T-cell (primary cell): Measurements from ENCODE around the gene TTC3. TPM values are rescaled to one million over a fixed set of nuclear protein-coding genes. Genes with fewer than 3 reads are reported as not detected.

Experiments used
- ATAC-seq, 4 experiments: fragments of 200-7000 bp in 3 of 4; fragments of 150-1000 bp in 1 of 4; cut with Tn5 transposase; replicated peaks in 1 of 4; 1 replicate in 3 of 4; 2 replicates in 1 of 4; pipeline ENCODE4 v1.10.0; 2021; ENCODE audit warnings: moderate library complexity in 3 of 4, mild to moderate bottlenecking in 2 of 4, moderate number of reproducible peaks in 1 of 4
- CTCF ChIA-PET, 2 donors: fragments of 300-600 bp; sonication (Branson Sonifier 250); formaldehyde crosslinking; loops; one replicate each; lab custom pipeline; 2022; ENCODE audit warnings: antibody characterized with exemption in 2 of 2; lab: Charles Lee
- POLR2A ChIA-PET, 2 donors: fragments of 300-600 bp; sonication (Branson Sonifier 250); formaldehyde crosslinking; loops; one replicate each; lab custom pipeline; 2022; ENCODE audit warnings: antibody characterized with exemption in 2 of 2; lab: Charles Lee
- DNase-seq, 35 experiments: peaks; one replicate each; pipeline versions ENCODE4 v3.0.0 to v3.0.0-alpha.2; 2013 to 2023
- H3K27ac ChIP-seq: one replicate; pipeline ENCODE4 v1.5.1; 2013; ENCODE audit warnings: low read length
- H3K27me3 ChIP-seq, 2 experiments: replicated peaks in 1 of 2; 1 replicate in 1 of 2; 2 replicates in 1 of 2; pipeline versions ENCODE4 v1.6.1 to v1.7.0; 2013; ENCODE audit warnings: low read length in 1 of 2, mixed read lengths in 1 of 2; ENCODE audit not compliant: control insufficient read depth in 2 of 2, insufficient read depth in 2 of 2; ENCODE audit errors: extremely low read depth in 1 of 2
- H3K36me3 ChIP-seq, 2 donors: 1 replicate in 1 of 2; 2 replicates in 1 of 2; pipeline versions ENCODE4 v1.6.1 to v1.7.0; 2013; ENCODE audit warnings: low read length in 1 of 2; ENCODE audit not compliant: control insufficient read depth in 2 of 2, insufficient read depth in 1 of 2; ENCODE audit errors: extremely low read depth in 1 of 2
- H3K4me1 ChIP-seq, 2 experiments: 1 replicate in 1 of 2; 2 replicates in 1 of 2; pipeline versions ENCODE4 v1.6.1 to v1.7.0; 2013; ENCODE audit warnings: low read length in 2 of 2, mixed read lengths in 1 of 2; ENCODE audit not compliant: insufficient read depth in 2 of 2, control insufficient read depth in 1 of 2; ENCODE audit errors: extremely low read depth in 1 of 2
- H3K4me3 ChIP-seq, 2 donors: 1 replicate in 1 of 2; 2 replicates in 1 of 2; pipeline versions ENCODE4 v1.5.1 to v1.7.0; 2013; ENCODE audit warnings: mild to moderate bottlenecking in 2 of 2, low read length in 1 of 2, moderate library complexity in 1 of 2; ENCODE audit not compliant: control insufficient read depth in 1 of 2; ENCODE audit errors: extremely low read depth in 1 of 2
- H3K9me3 ChIP-seq: 2 replicates; pipeline ENCODE4 v1.7.0; 2013
- H3K27ac Mint-ChIP-seq, 2 donors: one replicate each; pipeline ENCODE4 v1.8.0; 2020 to 2021; ENCODE audit warnings: mild to moderate bottlenecking in 2 of 2, mixed read lengths in 2 of 2
- H3K27me3 Mint-ChIP-seq, 2 donors: one replicate each; pipeline ENCODE4 v1.8.0; 2021 to 2022; ENCODE audit warnings: mixed read lengths in 2 of 2
- H3K36me3 Mint-ChIP-seq: one replicate; pipeline ENCODE4 v1.8.0; 2021; ENCODE audit warnings: mixed read lengths
- H3K4me1 Mint-ChIP-seq, 3 donors: one replicate each; pipeline ENCODE4 v1.8.0; 2020 to 2022; ENCODE audit warnings: mixed read lengths in 3 of 3, mild to moderate bottlenecking in 1 of 3
- H3K4me3 Mint-ChIP-seq, 3 donors: one replicate each; pipeline ENCODE4 v1.8.0; 2020 to 2022; ENCODE audit warnings: mild to moderate bottlenecking in 3 of 3, mixed read lengths in 3 of 3, moderate library complexity in 3 of 3
- H3K9me3 Mint-ChIP-seq, 3 donors: one replicate each; pipeline ENCODE4 v1.8.0; 2020 to 2022; ENCODE audit warnings: mixed read lengths in 3 of 3
- WGBS: methylation state at CpG from one replicate; pipeline ENCODE4 v1.1.5; 2013; ENCODE audit warnings: missing lambda C conversion rate; ENCODE audit not compliant: insufficient coverage; 5-methylcytosine and 5-hydroxymethylcytosine counted together
- total RNA-seq, 35 experiments: library from RNA in 6 of 35; stranded (reverse) in 6 of 35; fragments of 120-200 nt in 1 of 35; gene quantifications; one replicate each; pipeline versions ENCODE4 v1.2.1 to v1.2.4 and lab custom pipeline; 2013 to 2026

The TTC3 gene
- total RNA-seq, 5 donors from 2014 or later (not counting 1 experiment from before 2014, with no cell fraction given) = 125 to 153 (median 139) TPM

DNA sequence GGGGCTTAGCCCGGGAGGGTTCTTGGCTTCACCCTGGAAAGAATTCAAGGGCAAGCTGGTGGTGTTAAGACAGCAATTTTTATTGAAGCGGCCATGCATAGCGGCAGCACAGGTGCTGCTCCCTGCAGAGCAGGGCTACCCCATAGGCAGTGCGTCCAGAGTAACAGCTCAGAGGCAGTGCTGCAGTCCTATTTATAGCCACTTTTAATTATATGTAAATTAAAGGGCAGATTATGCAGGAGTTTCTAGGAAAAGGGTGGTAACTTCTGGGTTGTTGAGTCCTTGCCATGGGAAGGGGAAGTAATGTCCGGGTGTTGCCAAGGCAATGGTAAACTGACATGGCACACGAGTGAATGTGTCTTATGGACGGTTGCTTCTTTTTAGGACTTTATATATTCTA, 137.1 kb downstream of the TTC3 start:
- no peaks in the 10 kb centered on the region for H3K36me3 Mint-ChIP-seq
- peaks cover 2 to 4% (median 3%) of the 10 kb centered on the region in 3 donors for H3K9me3 Mint-ChIP-seq
- H3K27me3 Mint-ChIP-seq = no peaks in the 10 kb centered on the region
- DNase-seq (no peak), ATAC-seq (no peak)
- H3K36me3 ChIP-seq = no peaks in the 10 kb centered on the region
- CTCF ChIA-PET = no interaction called here
- POLR2A ChIA-PET = no interaction called here
- 100% methylated on average over 2 of the region's 7 CpGs for WGBS
- H3K4me1 Mint-ChIP-seq = peaks cover 13 to 23% (median 16%) of the 10 kb centered on the region in 3 donors
- H3K9me3 ChIP-seq = no peaks in the 10 kb centered on the region
- H3K4me3 Mint-ChIP-seq = no peak overlapping the region
- peaks cover 0 to 12% of the 10 kb centered on the region in 2 experiments for H3K4me1 ChIP-seq
- H3K4me3 ChIP-seq = no peak overlapping the region
- no peak overlapping the region for H3K27ac Mint-ChIP-seq
- H3K27me3 ChIP-seq = peaks cover 0 to 13% of the 10 kb centered on the region in 2 experiments
- no peak overlapping the region for H3K27ac ChIP-seq

DNA sequence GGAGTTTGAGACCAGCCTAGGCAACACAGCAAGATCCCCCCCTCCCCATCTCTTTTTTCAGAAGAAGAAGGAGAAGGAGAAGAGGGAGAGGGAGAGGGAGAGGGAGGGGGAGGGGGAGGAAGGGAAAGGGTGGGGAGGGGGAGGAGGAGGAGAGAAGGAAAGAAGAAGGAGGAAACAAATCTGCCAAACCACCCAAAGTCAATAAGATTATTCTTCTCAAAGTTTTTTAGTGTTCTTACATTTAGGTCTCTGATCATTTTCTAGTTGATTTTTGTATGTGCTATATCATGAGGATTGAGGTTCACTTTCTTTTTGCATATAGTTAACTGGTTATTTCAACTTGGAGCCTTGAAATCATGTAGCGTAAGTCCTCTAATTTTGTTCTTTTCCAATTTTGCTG, 137.7 kb downstream of the TTC3 start:
- Mint-ChIP-seq H3K4me1 (peaks cover 13 to 23% (median 16%) of the 10 kb centered on the region in 3 donors), H3K27me3 (no peaks in the 10 kb centered on the region), H3K27ac (no peak overlapping the region), H3K36me3 (no peaks in the 10 kb centered on the region), H3K9me3 (peaks cover 2 to 4% (median 3%) of the 10 kb centered on the region in 3 donors), H3K4me3 (no peak overlapping the region)
- Histone ChIP-seq H3K36me3 (no peaks in the 10 kb centered on the region), H3K27me3 (peaks cover 0 to 13% of the 10 kb centered on the region in 2 experiments), H3K9me3 (no peaks in the 10 kb centered on the region), H3K4me3 (no peak overlapping the region), H3K27ac (no peak overlapping the region), H3K4me1 (peaks cover 0 to 12% of the 10 kb centered on the region in 2 experiments)
- WGBS = no CpG with 5 or more reads among the region's 1 CpG
- ChIA-PET POLR2A (no interaction called here), CTCF (no interaction called here)
- no peak for ATAC-seq
- no peak for DNase-seq

DNA sequence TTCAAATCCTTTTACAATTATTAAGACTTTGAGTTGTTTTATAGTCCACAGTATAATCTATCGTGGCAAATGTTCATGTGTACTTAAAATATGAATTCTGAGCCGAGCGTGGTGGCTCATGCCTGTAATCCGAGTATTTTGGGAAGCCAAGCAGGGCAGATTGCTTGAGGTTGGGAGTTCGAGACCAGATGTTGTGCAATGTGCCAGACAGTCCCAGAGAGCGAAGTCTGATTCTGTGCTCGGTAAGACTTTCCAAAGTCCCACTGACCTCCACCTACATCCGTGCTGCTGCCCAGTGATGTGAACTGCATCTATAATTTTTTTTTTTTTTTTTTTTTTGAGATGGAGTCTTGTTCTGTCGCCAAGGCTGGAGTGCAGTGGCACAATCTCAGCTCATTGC, 141.9 kb downstream of the TTC3 start:
- WGBS = 94% methylated on average over 5 of the region's 9 CpGs
- H3K27ac ChIP-seq = no peak overlapping the region
- no peaks in the 10 kb centered on the region for H3K36me3 ChIP-seq
- Mint-ChIP-seq H3K9me3 (peaks cover 0 to 4% (median 2%) of the 10 kb centered on the region in 3 donors), H3K36me3 (no peaks in the 10 kb centered on the region), H3K27me3 (no peaks in the 10 kb centered on the region), H3K4me1 (peaks cover 5 to 6% (median 6%) of the 10 kb centered on the region in 3 donors), H3K27ac (no peak overlapping the region), H3K4me3 (no peak overlapping the region)
- ChIA-PET POLR2A (no interaction called here), CTCF (no interaction called here)
- H3K4me1 ChIP-seq = peaks cover 0 to 4% of the 10 kb centered on the region in 2 experiments
- H3K27me3 ChIP-seq = peaks cover 0 to 3% of the 10 kb centered on the region in 2 experiments
- no peaks in the 10 kb centered on the region for H3K9me3 ChIP-seq
- no peak for DNase-seq
- H3K4me3 ChIP-seq = no peak overlapping the region
- no peak for ATAC-seq

- Histone ChIP-seq H3K4me1 (peaks cover 9 to 36% of the 10 kb centered on the region in 2 experiments), H3K36me3 (peaks cover 3 to 5% of the 10 kb centered on the region in 2 donors), H3K4me3 (peak overlapping the region; percentile 86 to 87), H3K27me3 (no peaks in the 10 kb centered on the region), H3K9me3 (no peaks in the 10 kb centered on the region), H3K27ac (peak overlapping the region; percentile 75)
- no peaks in the 10 kb centered on the region for H3K27me3 Mint-ChIP-seq
- H3K27ac Mint-ChIP-seq = peak overlapping the region; percentile 93
- H3K36me3 Mint-ChIP-seq = peaks cover 4% of the 10 kb centered on the region
- 31% methylated on average over 10 of the region's 13 CpGs for WGBS
- H3K4me1 Mint-ChIP-seq = peaks cover 37 to 46% (median 38%) of the 10 kb centered on the region in 3 donors
- ChIA-PET POLR2A (no interaction called here), CTCF (no interaction called here)
- ATAC-seq (no peak), DNase-seq (peak in 29 of 35 experiments; percentile 10 to 69 (median 29))
- H3K9me3 Mint-ChIP-seq = no peaks in the 10 kb centered on the region
- H3K4me3 Mint-ChIP-seq = peak overlapping the region; percentile 87 to 93 (median 88)
Measured at GRCh38 chr21:37219761-37220432, 146.8 kb downstream of the TTC3 start.

DNA sequence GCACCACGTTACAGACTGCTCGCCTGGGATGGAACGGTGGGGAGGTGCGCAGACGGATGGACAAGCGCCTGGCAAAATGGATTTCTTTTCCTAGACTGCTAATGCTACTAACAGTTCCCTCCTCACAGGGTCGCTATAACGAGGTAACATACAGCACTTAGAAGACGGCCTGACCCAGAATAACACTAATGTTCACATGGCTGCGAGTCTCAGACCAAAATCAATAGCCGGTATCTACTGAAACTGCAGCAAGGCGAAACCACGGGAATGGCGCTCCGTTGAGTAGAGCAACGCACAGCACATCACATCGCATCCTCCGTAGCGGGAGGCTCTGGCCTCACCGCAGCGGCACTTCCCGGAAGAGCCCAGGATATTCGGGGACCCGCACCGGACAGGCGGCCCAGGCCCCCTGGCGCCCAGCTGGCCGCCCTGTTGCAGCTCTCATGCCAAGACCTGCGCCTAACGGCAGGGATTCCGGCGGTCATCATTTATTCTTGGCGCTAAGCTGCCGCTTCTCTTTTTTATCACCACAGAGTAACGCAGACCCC, 147.5 kb downstream of the TTC3 start:
- H3K4me3 ChIP-seq = peak overlapping the region; percentile 86 to 87
- H3K4me3 Mint-ChIP-seq = peak overlapping the region; percentile 87 to 93 (median 88)
- H3K27ac ChIP-seq = peak overlapping the region; percentile 75
- peaks cover 3 to 5% of the 10 kb centered on the region in 2 donors for H3K36me3 ChIP-seq
- H3K4me1 ChIP-seq = peaks cover 14 to 42% of the 10 kb centered on the region in 2 experiments
- H3K27me3 ChIP-seq = no peaks in the 10 kb centered on the region
- ChIA-PET POLR2A (no interaction called here), CTCF (no interaction called here)
- WGBS = 3% methylated on average over 35 of the region's 35 CpGs
- peak overlapping the region; percentile 93 for H3K27ac Mint-ChIP-seq
- H3K27me3 Mint-ChIP-seq = no peaks in the 10 kb centered on the region
- H3K4me1 Mint-ChIP-seq = peaks cover 43 to 52% (median 44%) of the 10 kb centered on the region in 3 donors
- DNase-seq (peak in 20 of 35 experiments; percentile 5 to 62 (median 18)), ATAC-seq (peak; percentile 39 to 47 (median 42))
- peaks cover 8% of the 10 kb centered on the region for H3K36me3 Mint-ChIP-seq
- H3K9me3 Mint-ChIP-seq = no peaks in the 10 kb centered on the region
- H3K9me3 ChIP-seq = no peaks in the 10 kb centered on the region

DNA sequence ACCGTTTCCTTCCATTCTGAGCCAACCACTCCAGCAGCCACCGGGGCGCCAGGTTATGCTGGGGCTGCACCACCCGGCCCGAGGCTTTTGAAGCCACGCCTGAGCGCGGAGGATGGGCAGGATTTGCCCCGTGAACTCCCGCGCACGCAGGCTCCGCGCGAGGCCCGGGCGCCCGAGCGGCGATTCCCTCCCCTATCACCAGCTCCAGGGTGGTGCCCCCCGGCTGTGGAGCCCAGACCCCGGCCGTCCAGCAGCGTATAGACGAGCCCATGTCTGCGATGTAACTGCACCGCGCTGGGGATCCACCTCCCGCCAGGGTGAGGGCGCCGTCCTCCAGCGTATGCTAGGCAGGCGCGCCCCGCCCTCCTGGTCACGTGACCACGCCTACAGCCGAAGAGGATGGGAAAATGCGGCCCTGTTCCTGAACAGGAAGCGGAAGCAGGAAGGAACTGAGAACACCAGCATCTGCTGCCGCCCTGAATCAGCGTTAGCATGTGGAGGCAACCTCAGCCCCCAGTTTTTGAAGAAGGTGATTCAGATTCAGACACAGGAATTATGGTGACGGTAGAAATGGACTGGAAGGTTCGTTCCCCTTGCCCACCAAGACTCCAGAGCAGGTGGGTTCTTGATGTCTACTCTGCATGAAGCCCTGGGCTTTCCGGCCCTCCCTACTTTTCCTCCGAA, 148.1 kb downstream of the TTC3 start:
- H3K9me3 Mint-ChIP-seq = no peaks in the 10 kb centered on the region
- peaks cover 19 to 48% of the 10 kb centered on the region in 2 experiments for H3K4me1 ChIP-seq
- under 1% methylated on average over 39 of the region's 46 CpGs for WGBS
- ChIA-PET CTCF (no interaction called here), POLR2A (no interaction called here)
- H3K27ac Mint-ChIP-seq = peak overlapping the region; percentile 93
- ATAC-seq = peak; percentile 86 to 87 (median 86)
- H3K27me3 Mint-ChIP-seq = no peaks in the 10 kb centered on the region
- peak overlapping the region; percentile 75 for H3K27ac ChIP-seq
- H3K27me3 ChIP-seq = no peaks in the 10 kb centered on the region
- peaks cover 49 to 58% (median 51%) of the 10 kb centered on the region in 3 donors for H3K4me1 Mint-ChIP-seq
- peaks cover 13% of the 10 kb centered on the region for H3K36me3 Mint-ChIP-seq
- H3K36me3 ChIP-seq = peaks cover 3 to 8% of the 10 kb centered on the region in 2 donors
- peak overlapping the region; percentile 86 to 87 for H3K4me3 ChIP-seq
- no peaks in the 10 kb centered on the region for H3K9me3 ChIP-seq
- H3K4me3 Mint-ChIP-seq = peak overlapping the region; percentile 87 to 93 (median 88)
- DNase-seq = peak; percentile 81 to 96 (median 90)
